Aorta (tissue), 5 donors: ENCODE data around the gene RXRA. TPM values are rescaled to one million over a fixed set of nuclear protein-coding genes. Genes with fewer than 3 reads are reported as not detected.

Source experiments
- ATAC-seq: fragments of 200-7000 bp; cut with Tn5 transposase; one replicate; pipeline ENCODE4 v1.9.1; 2022; ENCODE audit warnings: moderate library complexity; ENCODE audit not compliant: low FRiP score
- DNase-seq, 2 donors: peaks; one replicate each; pipeline ENCODE4 v3.0.0-alpha.2; 2020
- H3K27ac ChIP-seq, 2 donors: one replicate each; pipeline ENCODE4 v1.5.1; 2013; ENCODE audit warnings: low read length in 2 of 2, mild to moderate bottlenecking in 2 of 2, moderate library complexity in 2 of 2, control low read depth in 1 of 2, inconsistent platforms in 1 of 2, low read depth in 1 of 2
- H3K27me3 ChIP-seq, 2 donors: one replicate each; pipeline ENCODE4 v1.6.1; 2013; ENCODE audit warnings: control low read depth in 1 of 2, low read length in 1 of 2, mild to moderate bottlenecking in 1 of 2, moderate library complexity in 1 of 2; ENCODE audit not compliant: insufficient read depth in 2 of 2, control insufficient read depth in 1 of 2
- H3K36me3 ChIP-seq, 2 donors: one replicate each; pipeline ENCODE4 v1.6.1; 2013; ENCODE audit warnings: control low read depth in 1 of 2, low read length in 1 of 2, mild to moderate bottlenecking in 1 of 2; ENCODE audit not compliant: insufficient read depth in 2 of 2, control insufficient read depth in 1 of 2
- H3K4me1 ChIP-seq, 2 donors: one replicate each; pipeline ENCODE4 v1.6.1; 2013; ENCODE audit warnings: low read length in 2 of 2, control low read depth in 1 of 2, mild to moderate bottlenecking in 1 of 2, moderate library complexity in 1 of 2; ENCODE audit not compliant: insufficient read depth in 2 of 2, control insufficient read depth in 1 of 2
- H3K4me3 ChIP-seq, 2 donors: one replicate each; pipeline ENCODE4 v1.5.1; 2013; ENCODE audit warnings: low read length in 2 of 2, control low read depth in 1 of 2, mild to moderate bottlenecking in 1 of 2
- H3K9me3 ChIP-seq: one replicate; pipeline ENCODE4 v1.6.1; 2013; ENCODE audit warnings: mild to moderate bottlenecking, low read length; ENCODE audit not compliant: control insufficient read depth
- WGBS, 2 donors: extraction: QIAGEN DNeasy Blood & Tissue Kit; methylation state at CpG; one replicate each; pipeline ENCODE4 v1.1.7; 2013; 5-methylcytosine and 5-hydroxymethylcytosine counted together
- intact Hi-C, 2 donors: fragments of 100-400 bp; cut with DNase I; formaldehyde crosslinking; loops; one replicate each; pipeline versions ENCODE4 v1.14.2 to v1.15.0; 2022
- polyA plus RNA-seq, 2 donors: library from polyadenylated mRNA; stranded (reverse); fragments of 200-250 nt; gene quantifications; one replicate each; pipeline ENCODE4 v1.2.3, GENCODE V29; 2013
- total RNA-seq, 2 donors: library from RNA; stranded (reverse); fragmentation: NEBNext Ultra II Directional; extraction: Animal tissue kit (Norgen Biotek cat#: 25700); gene quantifications; one replicate each; pipeline ENCODE4 v1.2.1, GENCODE V29; 2021
- donor health status: healthy with polysubstance abuse.
- donor health status: Bipolar disorder and iron deficiency.
- donor health status: DM: no; HTN: no; CAD: no.
- donor health status: DM: no; HTN: no; CAD: no.
- donor health status: DM: yes; HTN: yes; CAD: no.

The RXRA gene
- total and polyA plus RNA-seq, 4 donors: 17.7 to 67.8 (median 32.7) TPM

GRCh38 chr9:134357631-134358025 lies 31.4 kb downstream of the RXRA start:
- Histone ChIP-seq H3K4me1 (peaks cover 0 to 8% of the 10 kb centered on the region in 2 donors), H3K27me3 (no peaks in the 10 kb centered on the region), H3K36me3 (no peaks in the 10 kb centered on the region), H3K9me3 (no peaks in the 10 kb centered on the region), H3K27ac (no peak overlapping the region), H3K4me3 (no peak overlapping the region)
- intact Hi-C loops: no loop called here
- ATAC-seq: no peak
- DNase-seq: no peak
- 94 to 96% methylated on average over 9 of the region's 9 CpGs for WGBS, 2 donors

- H3K9me3 ChIP-seq: no peaks in the 10 kb centered on the region
- no peak for ATAC-seq
- H3K27ac ChIP-seq: no peak overlapping the region
- intact Hi-C loops: no loop called here
- H3K4me1 ChIP-seq: peaks cover 0 to 8% of the 10 kb centered on the region in 2 donors
- WGBS, 2 donors: 94 to 97% methylated on average over 16 of the region's 16 CpGs
- no peaks in the 10 kb centered on the region for H3K27me3 ChIP-seq
- no peak overlapping the region for H3K4me3 ChIP-seq
- no peaks in the 10 kb centered on the region for H3K36me3 ChIP-seq
- DNase-seq: no peak
These were observed 31.9 kb downstream of the RXRA start for GRCh38 chr9:134358026-134358661.

GRCh38 chr9:134358662-134359319 lies 32.5 kb downstream of the RXRA start:
- DNase-seq (peak; percentile 74 to 87), ATAC-seq (no peak)
- Histone ChIP-seq H3K4me3 (no peak overlapping the region), H3K27me3 (no peaks in the 10 kb centered on the region), H3K27ac (no peak overlapping the region), H3K36me3 (no peaks in the 10 kb centered on the region), H3K4me1 (peaks cover 0 to 8% of the 10 kb centered on the region in 2 donors), H3K9me3 (no peaks in the 10 kb centered on the region)
- intact Hi-C loops: no loop called here
- WGBS, 2 donors: 42 to 44% methylated on average over 17 of the region's 17 CpGs

- H3K9me3 ChIP-seq: no peaks in the 10 kb centered on the region
- ATAC-seq: no peak
- H3K27ac ChIP-seq: no peak overlapping the region
- H3K4me3 ChIP-seq: no peak overlapping the region
- H3K4me1 ChIP-seq: peaks cover 0 to 8% of the 10 kb centered on the region in 2 donors
- no peaks in the 10 kb centered on the region for H3K27me3 ChIP-seq
- intact Hi-C loops: loop anchor here in 1 of 2 donors (5.0 to 10.0 kb wide), 3 partner anchors 32 to 75 kb away; partner anchors contain the start of gene RXRA
- H3K36me3 ChIP-seq: no peaks in the 10 kb centered on the region
- 90 to 94% methylated on average over 22 to 23 of the region's 23 CpGs for WGBS, 2 donors
- no peak for DNase-seq
These were observed 33.4 kb downstream of the RXRA start for GRCh38 chr9:134359493-134360179.

- H3K4me1 ChIP-seq: peaks cover 0 to 8% of the 10 kb centered on the region in 2 donors
- no peak overlapping the region for H3K27ac ChIP-seq
- intact Hi-C loops: loop anchor here in 1 of 2 donors (5.0 to 10.0 kb wide), 3 partner anchors 33 to 75 kb away; partner anchors contain the start of gene RXRA
- H3K36me3 ChIP-seq: no peaks in the 10 kb centered on the region
- WGBS, 2 donors: 90 to 93% methylated on average over 30 of the region's 30 CpGs
- ATAC-seq (no peak), DNase-seq (no peak)
- no peaks in the 10 kb centered on the region for H3K27me3 ChIP-seq
- no peak overlapping the region for H3K4me3 ChIP-seq
- no peaks in the 10 kb centered on the region for H3K9me3 ChIP-seq
These were observed 34.0 kb downstream of the RXRA start for GRCh38 chr9:134360180-134360759.

- 4 to 6% methylated on average over 14 of the region's 14 CpGs for WGBS, 2 donors
- ATAC-seq: no peak
- peak; percentile 85 to 92 for DNase-seq
These were observed 34.6 kb downstream of the RXRA start for GRCh38 chr9:134360897-134361296.

GRCh38 chr9:134361426-134361825 lies 35.2 kb downstream of the RXRA start:
- Histone ChIP-seq H3K9me3 (no peaks in the 10 kb centered on the region), H3K27ac (peak overlapping the region in 1 of 2 donors; percentile 24), H3K36me3 (no peaks in the 10 kb centered on the region), H3K4me1 (peaks cover 0 to 8% of the 10 kb centered on the region in 2 donors), H3K27me3 (no peaks in the 10 kb centered on the region), H3K4me3 (no peak overlapping the region)
- DNase-seq (no peak), ATAC-seq (no peak)
- intact Hi-C loops: loop anchor here in 1 of 2 donors (5.0 to 10.0 kb wide), 3 partner anchors 34 to 73 kb away; partner anchors contain the start of gene RXRA
- WGBS, 2 donors: 60 to 66% methylated on average over 16 of the region's 16 CpGs

More at GRCh38 chr9:134360897-134361296, 34.6 kb downstream of the RXRA start:
- H3K4me3 ChIP-seq: no peak overlapping the region
- no peaks in the 10 kb centered on the region for H3K36me3 ChIP-seq
- peak overlapping the region in 1 of 2 donors; percentile 24 for H3K27ac ChIP-seq
- peaks cover 0 to 8% of the 10 kb centered on the region in 2 donors for H3K4me1 ChIP-seq
- no peaks in the 10 kb centered on the region for H3K9me3 ChIP-seq
- intact Hi-C loops: loop anchor here in 1 of 2 donors (5.0 to 10.0 kb wide), 3 partner anchors 34 to 74 kb away; partner anchors contain the start of gene RXRA
- no peaks in the 10 kb centered on the region for H3K27me3 ChIP-seq

- no peaks in the 10 kb centered on the region for H3K36me3 ChIP-seq
- H3K9me3 ChIP-seq: no peaks in the 10 kb centered on the region
- no peak overlapping the region for H3K27ac ChIP-seq
- no peaks in the 10 kb centered on the region for H3K27me3 ChIP-seq
- 63 to 70% methylated on average over 15 of the region's 15 CpGs for WGBS, 2 donors
- ATAC-seq: no peak
- peak in 1 of 2 donors; percentile 86 for DNase-seq
- H3K4me3 ChIP-seq: no peak overlapping the region
- H3K4me1 ChIP-seq: peaks cover 0 to 8% of the 10 kb centered on the region in 2 donors
- intact Hi-C loops: loop anchor here in 1 of 2 donors (5.0 to 10.0 kb wide), 3 partner anchors 35 to 73 kb away; partner anchors contain the start of gene RXRA
These were observed 35.7 kb downstream of the RXRA start for GRCh38 chr9:134361843-134362414.
